ENCODE data around the gene CTLA4. TPM values are rescaled to one million over a fixed set of nuclear protein-coding genes. Genes with fewer than 3 reads are reported as not detected.

Gene CTLA4
- total RNA-seq, 2 experiments from 2014 or later = 63.7 to 65.0 TPM

DNA sequence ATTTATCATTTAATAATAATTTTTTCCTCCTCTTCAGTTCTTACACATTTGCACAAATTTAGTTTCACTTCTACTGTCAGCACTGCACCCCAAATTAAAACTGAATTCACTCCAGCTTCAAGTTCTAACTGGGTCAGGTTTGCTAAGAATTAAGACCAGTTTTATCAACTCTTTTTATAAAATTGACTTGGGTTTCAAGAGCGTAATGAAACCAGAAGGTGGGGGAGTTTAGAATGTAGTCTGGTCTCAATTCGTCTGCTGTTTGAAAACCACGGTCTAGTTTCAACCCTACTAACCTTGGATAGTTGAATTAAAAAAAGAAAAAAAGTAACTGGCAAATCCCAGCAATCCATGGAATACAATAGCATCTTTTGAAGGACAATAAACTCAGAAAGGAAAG, 14.3 kb upstream of the CTLA4 start:
- ChIA-PET CTCF (interaction anchor here (1.4 kb wide), 1 partner anchor 17 kb away, joined by 4 read pairs; no protein-coding TSS in a partner anchor), POLR2A (interaction anchor here (1.1 to 1.3 kb wide), 3 partner anchors 15 to 22 kb away, joined by 3 to 5 read pairs (median 4); partner anchors contain the start of gene CTLA4)

- CTCF ChIA-PET = interaction anchor here (0.9 to 1.4 kb wide), 3 partner anchors 12 to 56 kb away, joined by 3 to 4 read pairs (median 3); no protein-coding TSS in a partner anchor
Observed at GRCh38 chr2:203853722-203854121, 13.8 kb upstream of the CTLA4 start.

DNA sequence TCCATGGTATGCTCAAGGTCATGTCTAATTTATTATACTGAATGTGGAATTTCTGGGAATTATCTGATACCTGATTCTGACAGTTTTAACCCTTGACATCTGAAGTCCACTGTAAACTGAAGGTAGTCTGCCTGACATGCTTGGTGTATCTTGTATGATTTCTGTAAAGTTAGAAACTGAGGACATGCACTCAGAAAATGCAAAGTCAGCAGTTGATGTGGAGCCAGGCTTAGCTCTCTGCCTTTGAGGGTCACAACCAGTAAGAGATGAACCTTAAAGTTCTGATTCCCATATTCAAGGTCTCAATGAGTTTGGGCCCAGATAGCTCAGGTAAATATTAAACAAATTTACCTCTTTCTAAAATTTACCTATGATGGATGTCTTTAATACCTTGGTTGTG, 12.3 kb upstream of the CTLA4 start:
- ChIA-PET CTCF (interaction anchor here (1.3 kb wide), 1 partner anchor 35 kb away, joined by 3 read pairs; no protein-coding TSS in a partner anchor), POLR2A (no interaction called here)

More at GRCh38 chr2:203853722-203854121, 13.8 kb upstream of the CTLA4 start:
- POLR2A ChIA-PET = interaction anchor here (1.1 to 1.3 kb wide), 3 partner anchors 14 to 22 kb away, joined by 3 to 5 read pairs (median 4); partner anchors contain the start of gene CTLA4

DNA sequence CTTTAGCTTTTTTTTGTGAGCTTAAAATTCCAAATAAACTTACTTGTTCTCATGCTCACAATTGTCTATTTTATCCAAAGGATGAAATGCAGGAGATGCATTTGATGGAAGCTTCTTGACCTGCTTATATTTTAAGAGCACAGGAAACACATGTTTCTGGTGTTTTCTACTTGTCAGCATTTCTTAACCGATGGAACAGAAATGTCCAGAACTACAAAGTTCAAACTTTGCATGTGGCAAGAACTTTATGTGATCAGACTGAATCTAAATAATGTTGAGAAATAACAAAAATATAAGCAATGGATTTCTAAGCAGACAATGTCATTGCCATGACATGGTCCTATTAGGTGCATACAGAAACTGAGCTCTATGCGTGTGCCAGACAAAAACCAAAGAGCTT, 9.9 kb upstream of the CTLA4 start:
- POLR2A ChIA-PET = interaction anchor here (1.4 kb wide), 1 partner anchor 17 kb away, joined by 5 read pairs; no protein-coding TSS in a partner anchor
- CTCF ChIA-PET = interaction anchor here (0.9 to 1.3 kb wide), 3 partner anchors 10 to 53 kb away, joined by 3 to 5 read pairs (median 5); partner anchors contain the start of gene CTLA4

GRCh38 chr2:203858176-203858575, 9.4 kb upstream of the CTLA4 start:
- ChIA-PET CTCF (interaction anchor here (1.2 to 1.3 kb wide), 2 partner anchors 9 to 13 kb away, joined by 3 to 5 read pairs; partner anchors contain the start of gene CTLA4), POLR2A (interaction anchor here (1.4 kb wide), 1 partner anchor 17 kb away, joined by 5 read pairs; no protein-coding TSS in a partner anchor)

DNA sequence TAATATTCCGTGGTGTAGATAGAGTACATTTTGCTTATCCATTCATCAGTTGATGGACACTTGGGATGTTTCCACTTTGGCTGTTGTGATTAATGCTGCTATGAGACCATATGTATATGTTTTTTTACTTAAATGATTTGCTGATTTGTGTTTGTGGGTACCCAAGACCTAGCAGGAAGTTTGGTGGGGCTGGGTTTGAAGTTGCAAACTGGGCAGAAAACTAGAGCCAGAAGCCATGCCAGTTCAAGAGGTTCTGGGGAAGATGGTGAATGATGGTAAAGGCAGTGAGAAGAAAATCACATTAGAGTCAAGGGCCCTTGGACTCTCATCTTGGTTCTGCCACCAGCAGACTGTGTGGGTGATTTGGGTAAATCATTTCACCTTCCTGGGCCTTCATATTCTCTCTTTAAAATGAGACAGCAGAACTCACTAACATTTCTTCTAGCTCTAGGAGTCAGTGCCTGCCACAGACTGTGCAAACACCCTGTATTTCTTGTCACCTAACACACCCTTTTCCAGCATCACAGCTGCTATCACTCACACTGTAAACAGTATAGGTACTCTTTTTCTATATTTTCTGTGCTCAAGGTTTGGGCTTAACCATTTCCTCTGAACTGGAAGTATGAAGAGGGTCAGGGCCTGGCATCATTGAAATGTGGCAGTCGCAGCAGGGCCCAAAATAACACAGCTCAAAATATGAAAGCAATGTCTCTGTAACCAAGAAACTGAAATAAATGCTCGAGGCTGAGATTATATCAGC, 8.4 kb upstream of the CTLA4 start:
- POLR2A ChIA-PET = interaction anchor here (0.6 to 1.0 kb wide), 2 partner anchors 12 to 954 kb away, joined by 3 read pairs; no protein-coding TSS in a partner anchor
- CTCF ChIA-PET = interaction anchor here (1.1 to 1.3 kb wide), 3 partner anchors 12 to 29 kb away, joined by 3 to 4 read pairs (median 3); no protein-coding TSS in a partner anchor

GRCh38 chr2:203861197-203861596, 6.4 kb upstream of the CTLA4 start:
- ChIA-PET POLR2A (interaction anchor here (1.6 to 1.8 kb wide), 2 partner anchors 10 to 14 kb away, joined by 3 to 6 read pairs; no protein-coding TSS in a partner anchor), CTCF (interaction anchor here (0.8 to 1.0 kb wide), 3 partner anchors 9 to 25 kb away, joined by 3 to 4 read pairs (median 3); no protein-coding TSS in a partner anchor)

GRCh38 chr2:203861607-203862006, 6.0 kb upstream of the CTLA4 start:
- ChIA-PET POLR2A (interaction anchor here (1.6 to 1.8 kb wide), 2 partner anchors 10 to 13 kb away, joined by 3 to 6 read pairs; no protein-coding TSS in a partner anchor), CTCF (interaction anchor here (0.8 to 1.0 kb wide), 2 partner anchors 8 to 25 kb away, joined by 3 to 4 read pairs; no protein-coding TSS in a partner anchor)

DNA sequence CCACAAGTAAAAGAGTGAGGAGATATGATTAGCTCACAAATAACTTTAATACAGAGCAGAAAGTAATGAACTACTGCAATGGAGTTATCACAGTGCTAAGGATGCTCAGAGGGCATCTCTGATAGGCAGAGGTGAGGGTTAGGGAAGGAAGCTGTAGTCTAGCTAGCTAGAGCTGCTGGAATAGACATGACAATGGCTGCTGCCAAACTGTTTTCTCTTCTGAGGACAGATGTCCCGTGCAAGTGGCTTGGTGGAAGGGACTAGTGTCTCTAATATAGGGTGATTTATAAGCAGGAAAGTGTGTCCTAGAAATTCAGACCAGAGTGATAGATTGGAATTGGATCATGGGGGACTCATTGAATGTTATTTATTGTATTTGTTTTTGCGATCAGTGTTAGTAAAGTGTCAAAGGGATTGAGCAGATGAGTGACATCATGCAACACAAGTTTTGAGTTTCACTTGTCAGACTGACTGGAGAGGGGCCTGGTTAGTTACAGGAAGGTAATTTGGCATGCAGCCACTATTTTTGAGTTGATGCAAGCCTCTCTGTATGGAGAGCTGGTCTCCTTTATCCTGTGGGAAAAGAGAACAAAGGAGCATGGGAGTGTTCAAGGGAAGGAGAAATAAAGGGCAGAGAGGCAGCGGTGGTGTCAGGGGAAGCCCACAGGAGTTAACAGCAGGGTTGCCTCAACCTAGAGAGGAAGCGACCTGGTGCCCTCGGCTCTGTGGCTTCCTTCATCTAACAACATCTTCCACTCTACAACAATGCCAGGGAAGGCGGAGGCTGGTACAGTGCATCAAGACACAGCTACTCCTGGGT, 1.9 kb downstream of the CTLA4 start:
- ChIA-PET CTCF (interaction anchor here (0.5 to 1.7 kb wide), 5 partner anchors 8 to 1170 kb away, joined by 3 to 10 read pairs (median 4); no protein-coding TSS in a partner anchor), POLR2A (interaction anchor here (0.6 to 3.8 kb wide), 13 partner anchors 9 to 162 kb away, joined by 3 to 26 read pairs (median 5); partner anchors contain the start of gene CD28)

DNA sequence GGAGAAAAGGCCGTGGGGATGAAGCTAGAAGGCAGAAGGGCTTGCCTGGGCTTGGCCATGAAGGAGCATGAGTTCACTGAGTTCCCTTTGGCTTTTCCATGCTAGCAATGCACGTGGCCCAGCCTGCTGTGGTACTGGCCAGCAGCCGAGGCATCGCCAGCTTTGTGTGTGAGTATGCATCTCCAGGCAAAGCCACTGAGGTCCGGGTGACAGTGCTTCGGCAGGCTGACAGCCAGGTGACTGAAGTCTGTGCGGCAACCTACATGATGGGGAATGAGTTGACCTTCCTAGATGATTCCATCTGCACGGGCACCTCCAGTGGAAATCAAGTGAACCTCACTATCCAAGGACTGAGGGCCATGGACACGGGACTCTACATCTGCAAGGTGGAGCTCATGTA, 2.9 kb downstream of the CTLA4 start:
- ChIA-PET CTCF (interaction anchor here (1.0 to 2.0 kb wide), 6 partner anchors 9 to 40 kb away, joined by 3 to 10 read pairs (median 4); no protein-coding TSS in a partner anchor), POLR2A (interaction anchor here (0.9 to 3.8 kb wide), 10 partner anchors 9 to 163 kb away, joined by 3 to 26 read pairs (median 6); no protein-coding TSS in a partner anchor)

DNA sequence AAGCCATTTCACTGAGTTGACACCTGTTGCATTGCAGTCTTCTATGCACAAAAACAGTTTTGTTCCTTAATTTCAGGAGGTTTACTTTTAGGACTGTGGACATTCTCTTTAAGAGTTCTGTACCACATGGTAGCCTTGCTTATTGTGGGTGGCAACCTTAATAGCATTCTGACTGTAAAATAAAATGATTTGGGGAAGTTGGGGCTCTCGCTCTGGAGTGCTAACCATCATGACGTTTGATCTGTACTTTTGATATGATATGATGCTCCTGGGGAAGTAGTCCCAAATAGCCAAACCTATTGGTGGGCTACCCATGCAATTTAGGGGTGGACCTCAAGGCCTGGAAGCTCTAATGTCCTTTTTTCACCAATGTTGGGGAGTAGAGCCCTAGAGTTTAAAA, 3.4 kb downstream of the CTLA4 start:
- POLR2A ChIA-PET = interaction anchor here (0.7 to 5.9 kb wide), 10 partner anchors 10 to 164 kb away, joined by 3 to 35 read pairs (median 6); no protein-coding TSS in a partner anchor
- CTCF ChIA-PET = interaction anchor here (1.1 to 2.0 kb wide), 6 partner anchors 9 to 20 kb away, joined by 3 to 7 read pairs (median 4); no protein-coding TSS in a partner anchor

- CTCF ChIA-PET = interaction anchor here (0.9 to 2.0 kb wide), 8 partner anchors 9 to 38 kb away, joined by 3 to 7 read pairs (median 4); no protein-coding TSS in a partner anchor
Observed at GRCh38 chr2:203871371-203871983, 3.9 kb downstream of the CTLA4 start.

DNA sequence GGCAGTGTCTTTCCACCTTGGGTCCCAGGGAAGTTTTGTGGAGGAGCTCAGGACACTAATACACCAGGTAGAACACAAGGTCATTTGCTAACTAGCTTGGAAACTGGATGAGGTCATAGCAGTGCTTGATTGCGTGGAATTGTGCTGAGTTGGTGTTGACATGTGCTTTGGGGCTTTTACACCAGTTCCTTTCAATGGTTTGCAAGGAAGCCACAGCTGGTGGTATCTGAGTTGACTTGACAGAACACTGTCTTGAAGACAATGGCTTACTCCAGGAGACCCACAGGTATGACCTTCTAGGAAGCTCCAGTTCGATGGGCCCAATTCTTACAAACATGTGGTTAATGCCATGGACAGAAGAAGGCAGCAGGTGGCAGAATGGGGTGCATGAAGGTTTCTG, 5.9 kb downstream of the CTLA4 start:
- CTCF ChIA-PET = interaction anchor here (1.4 to 1.8 kb wide), 2 partner anchors 13 to 36 kb away, joined by 4 to 7 read pairs; no protein-coding TSS in a partner anchor

More at GRCh38 chr2:203871371-203871983, 3.9 kb downstream of the CTLA4 start:
- POLR2A ChIA-PET = interaction anchor here (0.7 to 5.9 kb wide), 9 partner anchors 10 to 68 kb away, joined by 3 to 35 read pairs (median 4); no protein-coding TSS in a partner anchor

DNA sequence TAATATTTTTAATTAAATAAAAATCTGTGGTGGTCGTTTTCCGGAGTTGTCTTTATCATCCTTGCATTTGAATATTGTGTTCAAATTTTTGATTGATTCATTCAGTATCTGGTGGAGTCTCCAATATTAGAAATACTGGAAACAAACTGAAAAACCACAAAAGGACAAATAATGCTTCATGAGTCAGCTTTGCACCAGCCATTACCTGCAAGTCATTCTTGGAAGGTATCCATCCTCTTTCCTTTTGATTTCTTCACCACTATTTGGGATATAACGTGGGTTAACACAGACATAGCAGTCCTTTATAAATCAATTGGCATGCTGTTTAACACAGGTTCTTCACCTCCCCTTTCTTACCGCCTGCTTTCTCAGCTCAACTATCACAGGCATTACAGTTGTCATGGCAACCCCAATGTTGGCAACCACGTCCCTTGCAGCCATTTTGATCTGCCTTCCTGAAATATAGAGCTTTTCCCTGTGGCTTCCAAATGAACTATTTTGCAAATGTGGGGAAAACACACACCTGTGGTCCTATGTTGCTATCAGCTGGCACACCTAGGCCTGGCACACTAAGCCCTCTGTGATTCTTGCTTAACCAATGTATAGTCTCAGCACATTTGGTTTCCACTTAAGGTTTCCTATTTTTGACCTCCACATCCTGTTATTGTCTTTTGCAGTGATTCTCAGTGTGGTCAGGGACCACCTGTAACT, 6.5 kb downstream of the CTLA4 start:
- CTCF ChIA-PET = interaction anchor here (0.6 to 1.8 kb wide), 3 partner anchors 12 to 541 kb away, joined by 3 to 7 read pairs (median 4); no protein-coding TSS in a partner anchor
- POLR2A ChIA-PET = interaction anchor here (1.0 to 5.9 kb wide), 5 partner anchors 12 to 36 kb away, joined by 3 to 35 read pairs (median 4); no protein-coding TSS in a partner anchor

More for the DNA sequence above, 5.9 kb downstream of the CTLA4 start:
- POLR2A ChIA-PET = interaction anchor here (1.3 to 5.9 kb wide), 2 partner anchors 13 to 30 kb away, joined by 3 to 35 read pairs; no protein-coding TSS in a partner anchor

DNA sequence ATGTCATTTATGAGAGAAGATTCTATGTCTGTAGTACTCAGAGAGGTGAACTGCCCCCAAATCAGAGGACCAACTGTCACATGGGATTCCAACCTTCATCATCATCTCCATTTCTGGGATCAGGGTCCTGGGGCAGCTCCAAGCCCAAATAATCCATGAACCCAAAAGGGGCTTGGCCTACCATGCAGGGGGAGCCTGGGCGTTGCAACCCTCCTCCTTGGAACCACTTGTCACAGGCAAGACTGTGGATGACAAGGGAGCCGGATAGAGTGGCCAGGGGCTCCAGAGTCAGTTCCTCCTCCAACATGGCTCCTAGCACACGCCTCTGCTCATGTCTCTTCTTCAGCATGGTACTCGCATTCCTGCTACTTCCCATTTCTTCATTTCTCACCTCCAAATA, 7.9 kb downstream of the CTLA4 start:
- ChIA-PET POLR2A (interaction anchor here (1.2 to 5.9 kb wide), 4 partner anchors 11 to 34 kb away, joined by 4 to 35 read pairs (median 4); no protein-coding TSS in a partner anchor), CTCF (no interaction called here)

DNA sequence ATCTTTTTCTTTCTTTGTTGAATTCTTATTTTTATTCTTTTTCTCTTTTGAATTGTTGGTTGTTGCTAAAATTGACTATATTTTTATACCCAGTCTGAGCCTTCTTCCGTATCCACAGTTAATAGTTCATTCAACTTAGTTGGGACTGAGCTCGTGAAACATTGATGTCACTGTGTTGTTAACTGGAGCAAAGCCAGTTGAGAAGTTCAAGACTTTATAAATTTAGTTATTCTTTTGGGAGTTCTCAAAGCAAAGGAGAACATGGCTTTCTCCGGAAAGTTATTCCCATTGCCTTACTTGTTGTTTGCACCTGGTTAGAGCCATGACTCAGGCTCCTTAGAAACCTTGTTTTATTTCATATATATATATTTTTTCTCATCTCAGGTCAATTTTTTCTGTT, 8.8 kb downstream of the CTLA4 start:
- POLR2A ChIA-PET = interaction anchor here (0.7 to 5.9 kb wide), 3 partner anchors 10 to 97 kb away, joined by 3 to 35 read pairs (median 4); no protein-coding TSS in a partner anchor
- CTCF ChIA-PET = interaction anchor here (1.2 kb wide), 1 partner anchor 11 kb away, joined by 3 read pairs; no protein-coding TSS in a partner anchor
